22Rv1 (cell line): ENCODE data around the gene RAC2.
"Not testable (repeated sequence)": the region's sequence is repeated elsewhere in the genome, so short reads cannot be mapped to it uniquely, and the experiment has no call there.

Experiments
- CTCF ChIP-seq: fragments of 450-650 bp; IDR thresholded peaks from 2 replicates; pipeline ENCODE4 v1.5.1; 2017; ENCODE audit warnings: mild to moderate bottlenecking
- ZFX ChIP-seq: fragments of 450-650 bp; IDR thresholded peaks from 2 replicates; pipeline ENCODE4 v1.6.1; 2017; ENCODE audit warnings: antibody characterized with exemption, borderline replicate concordance

- not testable (repeated sequence) for TF ChIP-seq CTCF, ZFX
Measured at GRCh38 chr22:37251836-37252235, 7.8 kb upstream of the RAC2 start.
